ENCODE data around the gene RPS21. TPM values are rescaled to one million over a fixed set of nuclear protein-coding genes. Genes with fewer than 3 reads are reported as not detected.

RPS21 gene
- polyA plus RNA-seq, 1 donor from 2014 or later = 1,633 TPM

DNA sequence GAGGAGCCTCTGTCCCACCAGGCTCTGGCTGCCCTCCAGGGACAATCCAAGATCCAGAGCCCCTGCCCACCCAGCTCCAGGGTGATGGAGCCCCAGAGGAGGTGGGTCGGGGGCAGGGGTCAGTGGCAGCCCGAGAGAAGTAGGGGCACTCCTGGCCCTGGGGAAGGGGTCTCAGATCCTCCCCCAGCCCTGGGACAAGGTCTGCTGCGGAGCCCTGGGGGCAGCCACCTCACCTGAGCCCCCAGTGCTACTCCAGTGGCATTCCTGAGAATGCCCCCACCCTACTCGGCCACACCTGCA, 17.1 kb upstream of the RPS21 start:
- Histone ChIP-seq H3K4me3 (ENCODE audit: low read length) (no peak overlapping the region), H3K36me3 (ENCODE audit: insufficient read depth, low read length) (no peaks in the 10 kb centered on the region), H3K79me2 (replicated peaks; ENCODE audit: insufficient read depth, low read length) (no peaks in the 10 kb centered on the region), H2AFZ (ENCODE audit: low read depth, low read length) (no peak overlapping the region), H4K20me1 (ENCODE audit: insufficient read depth) (no peaks in the 10 kb centered on the region), H3K27me3 (ENCODE audit: insufficient read depth, low read depth, low read length) (no peaks in the 10 kb centered on the region), H3K9ac (ENCODE audit: low read length) (no peak overlapping the region), H3K27ac (ENCODE audit: low read length) (no peak overlapping the region), H3K9me2 (ENCODE audit: insufficient read depth, low read length) (no peaks in the 10 kb centered on the region), H3K9me3 (ENCODE audit: low read length) (no peaks in the 10 kb centered on the region), H3K4me2 (ENCODE audit: low read length) (no peak overlapping the region), H3F3A (ENCODE audit: insufficient read depth, low read length, poor library complexity, severe bottlenecking) (no peaks in the 10 kb centered on the region)
- TF ChIP-seq SMC3 (conservative IDR thresholded peaks at IDR 0.05; ENCODE audit: poor library complexity) (no peak), MXI1 (conservative IDR thresholded peaks at IDR 0.05; ENCODE audit: poor library complexity, severe bottlenecking) (no peak), TAF1 (IDR thresholded peaks at IDR 0.05; ENCODE audit: low read depth) (no peak), POLR2AphosphoS5 (IDR thresholded peaks at IDR 0.05) (no peak), EP300 (conservative IDR thresholded peaks at IDR 0.05; ENCODE audit: poor library complexity, severe bottlenecking) (no peak), EZH2 (IDR thresholded peaks at IDR 0.05; ENCODE audit: borderline replicate concordance, insufficient read depth, low read length, poor library complexity, severe bottlenecking) (no peak), RAD21 (conservative IDR thresholded peaks at IDR 0.05) (no peak)
- TF ChIP-seq, protein P1, sequence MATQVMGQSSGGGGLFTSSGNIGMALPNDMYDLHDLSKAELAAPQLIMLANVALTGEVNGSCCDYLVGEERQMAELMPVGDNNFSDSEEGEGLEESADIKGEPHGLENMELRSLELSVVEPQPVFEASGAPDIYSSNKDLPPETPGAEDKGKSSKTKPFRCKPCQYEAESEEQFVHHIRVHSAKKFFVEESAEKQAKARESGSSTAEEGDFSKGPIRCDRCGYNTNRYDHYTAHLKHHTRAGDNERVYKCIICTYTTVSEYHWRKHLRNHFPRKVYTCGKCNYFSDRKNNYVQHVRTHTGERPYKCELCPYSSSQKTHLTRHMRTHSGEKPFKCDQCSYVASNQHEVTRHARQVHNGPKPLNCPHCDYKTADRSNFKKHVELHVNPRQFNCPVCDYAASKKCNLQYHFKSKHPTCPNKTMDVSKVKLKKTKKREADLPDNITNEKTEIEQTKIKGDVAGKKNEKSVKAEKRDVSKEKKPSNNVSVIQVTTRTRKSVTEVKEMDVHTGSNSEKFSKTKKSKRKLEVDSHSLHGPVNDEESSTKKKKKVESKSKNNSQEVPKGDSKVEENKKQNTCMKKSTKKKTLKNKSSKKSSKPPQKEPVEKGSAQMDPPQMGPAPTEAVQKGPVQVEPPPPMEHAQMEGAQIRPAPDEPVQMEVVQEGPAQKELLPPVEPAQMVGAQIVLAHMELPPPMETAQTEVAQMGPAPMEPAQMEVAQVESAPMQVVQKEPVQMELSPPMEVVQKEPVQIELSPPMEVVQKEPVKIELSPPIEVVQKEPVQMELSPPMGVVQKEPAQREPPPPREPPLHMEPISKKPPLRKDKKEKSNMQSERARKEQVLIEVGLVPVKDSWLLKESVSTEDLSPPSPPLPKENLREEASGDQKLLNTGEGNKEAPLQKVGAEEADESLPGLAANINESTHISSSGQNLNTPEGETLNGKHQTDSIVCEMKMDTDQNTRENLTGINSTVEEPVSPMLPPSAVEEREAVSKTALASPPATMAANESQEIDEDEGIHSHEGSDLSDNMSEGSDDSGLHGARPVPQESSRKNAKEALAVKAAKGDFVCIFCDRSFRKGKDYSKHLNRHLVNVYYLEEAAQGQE (IDR thresholded peaks at IDR 0.05; ENCODE audit: borderline replicate concordance) = no peak
- TF ChIP-seq, protein P2, sequence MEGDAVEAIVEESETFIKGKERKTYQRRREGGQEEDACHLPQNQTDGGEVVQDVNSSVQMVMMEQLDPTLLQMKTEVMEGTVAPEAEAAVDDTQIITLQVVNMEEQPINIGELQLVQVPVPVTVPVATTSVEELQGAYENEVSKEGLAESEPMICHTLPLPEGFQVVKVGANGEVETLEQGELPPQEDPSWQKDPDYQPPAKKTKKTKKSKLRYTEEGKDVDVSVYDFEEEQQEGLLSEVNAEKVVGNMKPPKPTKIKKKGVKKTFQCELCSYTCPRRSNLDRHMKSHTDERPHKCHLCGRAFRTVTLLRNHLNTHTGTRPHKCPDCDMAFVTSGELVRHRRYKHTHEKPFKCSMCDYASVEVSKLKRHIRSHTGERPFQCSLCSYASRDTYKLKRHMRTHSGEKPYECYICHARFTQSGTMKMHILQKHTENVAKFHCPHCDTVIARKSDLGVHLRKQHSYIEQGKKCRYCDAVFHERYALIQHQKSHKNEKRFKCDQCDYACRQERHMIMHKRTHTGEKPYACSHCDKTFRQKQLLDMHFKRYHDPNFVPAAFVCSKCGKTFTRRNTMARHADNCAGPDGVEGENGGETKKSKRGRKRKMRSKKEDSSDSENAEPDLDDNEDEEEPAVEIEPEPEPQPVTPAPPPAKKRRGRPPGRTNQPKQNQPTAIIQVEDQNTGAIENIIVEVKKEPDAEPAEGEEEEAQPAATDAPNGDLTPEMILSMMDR (IDR thresholded peaks at IDR 0.05; ENCODE audit: poor library complexity, severe bottlenecking) = no peak

DNA sequence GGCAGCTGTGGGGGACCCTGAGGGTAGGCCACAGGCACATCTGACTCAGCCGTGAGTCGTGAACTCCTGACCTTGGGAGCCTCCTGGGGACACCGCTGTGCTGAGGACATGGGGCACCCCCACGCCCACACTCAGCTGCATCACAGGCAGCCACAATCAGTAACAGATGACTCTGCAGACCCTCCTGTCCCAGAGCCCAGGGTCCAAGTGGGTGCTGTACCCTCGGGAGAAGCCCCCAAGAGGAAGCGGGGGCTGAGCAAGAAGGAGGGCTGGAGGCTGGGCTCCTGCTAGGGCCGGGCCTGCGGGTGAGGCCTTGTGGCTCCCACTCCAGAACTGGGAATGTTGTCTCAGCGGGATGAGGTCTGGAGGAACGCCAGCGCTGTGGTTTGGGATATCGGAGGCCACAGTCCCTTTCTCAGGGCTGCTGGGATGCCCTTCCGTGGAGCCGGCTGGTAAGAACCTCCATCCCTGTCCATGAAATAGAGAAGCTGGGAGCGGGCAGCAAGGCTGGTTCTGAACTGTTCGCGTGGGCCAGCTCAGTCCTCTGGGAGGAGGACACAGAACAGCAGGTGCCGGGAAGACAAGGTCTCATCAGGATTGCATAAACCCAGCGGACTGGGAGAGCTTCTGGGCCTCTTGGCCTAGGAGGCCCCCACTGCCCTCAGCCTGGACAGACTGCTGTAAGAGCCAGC, 16.6 kb upstream of the RPS21 start:
- Histone ChIP-seq H3F3A (ENCODE audit: insufficient read depth, low read length, poor library complexity, severe bottlenecking) (no peaks in the 10 kb centered on the region), H3K9me2 (ENCODE audit: insufficient read depth, low read length) (no peaks in the 10 kb centered on the region), H3K27me3 (ENCODE audit: insufficient read depth, low read depth, low read length) (no peaks in the 10 kb centered on the region), H2AFZ (ENCODE audit: low read depth, low read length) (no peak overlapping the region), H3K9ac (ENCODE audit: low read length) (no peak overlapping the region), H3K27ac (ENCODE audit: low read length) (no peak overlapping the region), H4K20me1 (ENCODE audit: insufficient read depth) (no peaks in the 10 kb centered on the region), H3K9me3 (ENCODE audit: low read length) (no peaks in the 10 kb centered on the region), H3K36me3 (ENCODE audit: insufficient read depth, low read length) (no peaks in the 10 kb centered on the region), H3K4me2 (ENCODE audit: low read length) (no peak overlapping the region), H3K4me3 (ENCODE audit: low read length) (no peak overlapping the region), H3K79me2 (replicated peaks; ENCODE audit: insufficient read depth, low read length) (no peaks in the 10 kb centered on the region)
- TF ChIP-seq MXI1 (conservative IDR thresholded peaks at IDR 0.05; ENCODE audit: poor library complexity, severe bottlenecking) (no peak), RAD21 (conservative IDR thresholded peaks at IDR 0.05) (no peak), POLR2AphosphoS5 (IDR thresholded peaks at IDR 0.05) (no peak), EP300 (conservative IDR thresholded peaks at IDR 0.05; ENCODE audit: poor library complexity, severe bottlenecking) (no peak), TAF1 (IDR thresholded peaks at IDR 0.05; ENCODE audit: low read depth) (no peak), EZH2 (IDR thresholded peaks at IDR 0.05; ENCODE audit: borderline replicate concordance, insufficient read depth, low read length, poor library complexity, severe bottlenecking) (no peak), SMC3 (conservative IDR thresholded peaks at IDR 0.05; ENCODE audit: poor library complexity) (no peak)
- TF ChIP-seq, protein P1 (IDR thresholded peaks at IDR 0.05; ENCODE audit: borderline replicate concordance) = no peak
- TF ChIP-seq, protein P2 (IDR thresholded peaks at IDR 0.05; ENCODE audit: poor library complexity, severe bottlenecking) = no peak

Data from neural cell (in vitro differentiated cells).